PC-3 (cell line): Measurements from ENCODE around the gene PTPRD. TPM values are rescaled to one million over a fixed set of nuclear protein-coding genes. Genes with fewer than 3 reads are reported as not detected.

Experiments
- ATAC-seq: fragments of 200-7000 bp; cut with Tn5 transposase; 2 replicates; pipeline ENCODE4 v1.9.1; 2020; ENCODE audit warnings: mild to moderate bottlenecking, moderate library complexity
- BruUV-seq: library from RNA; stranded (reverse); fragments of 400-500 nt; replicated peaks from 2 replicates; lab custom pipeline; 2021; lab: Mats Ljungman, UMichigan
- CTCF ChIA-PET: fragments of 300-600 bp; sonication (Branson Sonifier 250); formaldehyde crosslinking; loops from one replicate; lab custom pipeline; 2022; ENCODE audit warnings: antibody characterized with exemption; lab: Charles Lee
- POLR2A ChIA-PET: fragments of 300-600 bp; sonication (Branson Sonifier 250); formaldehyde crosslinking; loops from one replicate; lab custom pipeline; 2022; ENCODE audit warnings: antibody characterized with exemption; ENCODE audit not compliant: unreplicated experiment; lab: Charles Lee
- DNase-seq: peaks from one replicate; pipeline ENCODE4 v3.0.0-alpha.2; 2015
- H2AFZ ChIP-seq: fragments of 300-600 bp; sonication (generic); 2 replicates; pipeline ENCODE4 v1.6.0; 2016; ENCODE audit warnings: antibody characterized with exemption, low read length
- H3F3A ChIP-seq: fragments of 300-600 bp; sonication (generic); one replicate; pipeline ENCODE4 v1.6.0; 2017; ENCODE audit warnings: antibody characterized with exemption, low read length, control low read depth, mild to moderate bottlenecking; ENCODE audit not compliant: unreplicated experiment
- H3K27ac ChIP-seq: fragments of 300-600 bp; sonication (generic); 2 replicates; pipeline ENCODE4 v1.5.1; 2016; ENCODE audit warnings: mild to moderate bottlenecking, low read length
- H3K27me3 ChIP-seq: fragments of 300-600 bp; sonication (generic); 2 replicates; pipeline ENCODE4 v1.6.1; 2016; ENCODE audit warnings: low read length, mixed read lengths
- H3K36me3 ChIP-seq: fragments of 300-600 bp; sonication (generic); 2 replicates; pipeline ENCODE4 v1.6.1; 2016; ENCODE audit warnings: low read depth, mixed run types, low read length, mixed read lengths
- H3K4me1 ChIP-seq: fragments of 300-600 bp; sonication (generic); 2 replicates; pipeline ENCODE4 v1.5.1; 2016; ENCODE audit warnings: low read length; ENCODE audit not compliant: insufficient read depth
- H3K4me2 ChIP-seq: fragments of 300-600 bp; sonication (generic); 2 replicates; pipeline ENCODE4 v1.6.0; 2016; ENCODE audit warnings: low read length
- H3K4me3 ChIP-seq: fragments of 300-600 bp; sonication (generic); 2 replicates; pipeline ENCODE4 v1.5.1; 2016; ENCODE audit warnings: mild to moderate bottlenecking, low read length, mixed read lengths
- H3K79me2 ChIP-seq: fragments of 300-600 bp; sonication (generic); 2 replicates; pipeline ENCODE4 v1.6.1; 2017; ENCODE audit warnings: low read length, mixed read lengths
- H3K9ac ChIP-seq: fragments of 300-600 bp; sonication (generic); 2 replicates; pipeline ENCODE4 v1.6.0; 2016; ENCODE audit warnings: mild to moderate bottlenecking, low read length
- H3K9me2 ChIP-seq: fragments of 300-600 bp; sonication (generic); replicated peaks from 2 replicates; pipeline ENCODE4 v1.6.1; 2016; ENCODE audit warnings: mixed run types, low read length, mixed read lengths
- H3K9me3 ChIP-seq: fragments of 300-600 bp; sonication (generic); 2 replicates; pipeline ENCODE4 v1.6.1; 2016; ENCODE audit warnings: low read length, mixed read lengths
- H4K20me1 ChIP-seq: fragments of 300-600 bp; sonication (generic); 2 replicates; pipeline ENCODE4 v1.6.1; 2016; ENCODE audit warnings: low read length, mixed read lengths
- CTCF ChIP-seq: fragments of 300-600 bp; sonication (generic); conservative IDR thresholded peaks from 2 replicates; pipeline ENCODE4 v1.5.1; 2017; ENCODE audit warnings: antibody characterized with exemption, low read depth, mild to moderate bottlenecking, low read length
- EZH2 ChIP-seq: fragments of 300-600 bp; sonication (generic); IDR thresholded peaks from one replicate; pipeline ENCODE4 v1.6.1; 2017; ENCODE audit warnings: antibody characterized with exemption, mild to moderate bottlenecking, low read length; ENCODE audit not compliant: unreplicated experiment
- EZH2phosphoT487 ChIP-seq: fragments of 300-600 bp; sonication (generic); IDR thresholded peaks from 2 replicates; pipeline ENCODE4 v1.6.1; 2018; ENCODE audit warnings: mild to moderate bottlenecking, antibody characterized with exemption, low read length, borderline replicate concordance
- intact Hi-C: fragments of 100-400 bp; cut with micrococcal nuclease; formaldehyde crosslinking; loops from 2 replicates; pipeline ENCODE4 v1.9.0; 2023
- total RNA-seq: library from RNA; depleted of rRNA; stranded (reverse); fragments of >200 nt; gene quantifications from 2 replicates; pipeline ENCODE4 v1.2.3, GENCODE V29; 2014

PTPRD gene
- total RNA-seq, 1 experiment from 2014 or later, result not detected

- H3K4me1 ChIP-seq, result no peaks in the 10 kb centered on the region
- no peak for DNase-seq
- H3K27ac ChIP-seq, result no peak overlapping the region
- H3F3A ChIP-seq, result no peaks in the 10 kb centered on the region
- ChIA-PET CTCF (no interaction called here), POLR2A (no interaction called here)
- H3K9me2 ChIP-seq, result no peaks in the 10 kb centered on the region
- H3K4me2 ChIP-seq, result no peak overlapping the region
- H4K20me1 ChIP-seq, result no peaks in the 10 kb centered on the region
- no peaks in the 10 kb centered on the region for H3K9me3 ChIP-seq
- no peaks in the 10 kb centered on the region for H3K27me3 ChIP-seq
- no peak for ATAC-seq
- no peak overlapping the region for H3K9ac ChIP-seq
- no peaks in the 10 kb centered on the region for H3K79me2 ChIP-seq
- no peak overlapping the region for H2AFZ ChIP-seq
- no TSS peak for BruUV-seq
- H3K4me3 ChIP-seq, result no peak overlapping the region
- TF ChIP-seq EZH2phosphoT487, result no peak
- TF ChIP-seq CTCF, result no peak
- no peak for TF ChIP-seq EZH2
- H3K36me3 ChIP-seq, result no peaks in the 10 kb centered on the region
- intact Hi-C loops, result no loop called here
These were observed 2063.6 kb downstream of the PTPRD start for GRCh38 chr9:8549214-8549613.

- intact Hi-C loops, result no loop called here
- ChIA-PET POLR2A (no interaction called here), CTCF (no interaction called here)
- Histone ChIP-seq H4K20me1 (no peaks in the 10 kb centered on the region), H3K4me3 (no peak overlapping the region), H3K9me3 (0 out of 2 replicates have a peak, but pooled peaks cover 4% of the 10 kb centered on the region), H3K79me2 (no peaks in the 10 kb centered on the region), H3K4me2 (no peak overlapping the region), H3K27me3 (no peaks in the 10 kb centered on the region), H3K4me1 (no peaks in the 10 kb centered on the region), H3K9me2 (no peaks in the 10 kb centered on the region), H3K27ac (no peak overlapping the region), H2AFZ (no peak overlapping the region), H3K9ac (no peak overlapping the region), H3F3A (no peaks in the 10 kb centered on the region), H3K36me3 (no peaks in the 10 kb centered on the region)
- DNase-seq, result no peak
- no peak for TF ChIP-seq EZH2phosphoT487
- TF ChIP-seq CTCF, result no peak
- no peak for TF ChIP-seq EZH2
- no peak for ATAC-seq
- no TSS peak for BruUV-seq
These were observed 2069.6 kb downstream of the PTPRD start for GRCh38 chr9:8543219-8543618.

GRCh38 chr9:8542537-8542936 lies 2070.3 kb downstream of the PTPRD start:
- intact Hi-C loops, result no loop called here
- Histone ChIP-seq H3K27ac (no peak overlapping the region), H3K9ac (no peak overlapping the region)

More at GRCh38 chr9:8542537-8542936, 2070.3 kb downstream of the PTPRD start:
- CTCF ChIA-PET, result no interaction called here
- Histone ChIP-seq H3K9me2 (no peaks in the 10 kb centered on the region), H3K4me1 (no peaks in the 10 kb centered on the region), H4K20me1 (no peaks in the 10 kb centered on the region), H2AFZ (no peak overlapping the region), H3K4me3 (no peak overlapping the region), H3K4me2 (no peak overlapping the region), H3K79me2 (no peaks in the 10 kb centered on the region), H3K36me3 (no peaks in the 10 kb centered on the region), H3K9me3 (0 out of 2 replicates have a peak, but pooled peaks cover 4% of the 10 kb centered on the region), H3K27me3 (no peaks in the 10 kb centered on the region), H3F3A (no peaks in the 10 kb centered on the region)
- POLR2A ChIA-PET, result no interaction called here
- no TSS peak for BruUV-seq
- TF ChIP-seq EZH2 (no peak), CTCF (no peak), EZH2phosphoT487 (no peak)
- no peak for DNase-seq
- no peak for ATAC-seq
